Activated T-cell treated with anti-CD3 and anti-CD28 coated beads, Interleukin-2, amount 50 U/mL, for 1 hour (primary cell): Measurements from ENCODE around the gene AACS.
"Not testable (repeated sequence)": the region's sequence is repeated elsewhere in the genome, so short reads cannot be mapped to it uniquely, and the experiment has no call there.

Experiments used
- DNase-seq: peaks from one replicate; pipeline ENCODE4 v3.0.0-alpha.2; 2020

AACS gene

DNA sequence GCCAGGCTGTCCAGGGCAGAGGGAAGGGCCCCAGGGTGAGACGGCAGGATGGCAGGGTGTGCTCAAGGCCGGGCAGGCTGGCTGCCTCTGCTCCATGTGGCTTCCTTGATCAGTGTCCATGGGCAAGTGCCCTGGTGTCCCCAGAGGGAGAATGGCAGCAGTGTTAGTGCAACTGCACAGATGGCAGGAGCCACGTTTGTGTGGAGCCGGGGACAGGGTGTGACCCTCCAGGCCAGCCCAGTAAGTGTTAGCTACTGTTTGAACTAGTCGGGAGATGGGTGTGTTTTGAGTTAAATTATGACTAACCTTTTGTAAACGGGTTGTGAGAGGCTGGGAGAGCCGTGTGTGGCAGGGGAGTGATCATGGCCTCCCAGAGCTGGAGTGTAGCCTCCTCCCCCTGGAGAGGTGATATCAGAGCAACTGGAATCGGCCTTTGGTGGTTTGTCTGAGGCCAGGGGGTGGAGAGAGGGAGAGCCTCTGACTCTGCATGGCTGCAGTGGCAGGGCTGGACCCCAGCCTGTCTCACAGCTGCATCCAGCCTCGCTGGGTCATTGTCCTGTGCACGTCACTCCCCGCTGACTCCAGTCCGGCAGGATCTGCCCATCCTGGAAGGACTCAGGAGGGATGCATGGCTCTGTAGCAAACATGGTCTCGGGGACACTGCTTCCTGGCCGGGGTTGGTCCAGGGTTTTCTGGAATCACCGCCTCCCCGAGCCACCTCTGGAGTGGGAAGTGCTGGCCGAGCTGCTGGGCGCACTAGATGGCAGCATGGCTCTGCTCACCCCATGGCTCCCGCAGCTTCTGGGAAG, 27.8 kb downstream of the AACS start:
- no peak for DNase-seq

GRCh38 chr12:125093681-125094330, 28.6 kb downstream of the AACS start:
- DNase-seq: no peak

DNA sequence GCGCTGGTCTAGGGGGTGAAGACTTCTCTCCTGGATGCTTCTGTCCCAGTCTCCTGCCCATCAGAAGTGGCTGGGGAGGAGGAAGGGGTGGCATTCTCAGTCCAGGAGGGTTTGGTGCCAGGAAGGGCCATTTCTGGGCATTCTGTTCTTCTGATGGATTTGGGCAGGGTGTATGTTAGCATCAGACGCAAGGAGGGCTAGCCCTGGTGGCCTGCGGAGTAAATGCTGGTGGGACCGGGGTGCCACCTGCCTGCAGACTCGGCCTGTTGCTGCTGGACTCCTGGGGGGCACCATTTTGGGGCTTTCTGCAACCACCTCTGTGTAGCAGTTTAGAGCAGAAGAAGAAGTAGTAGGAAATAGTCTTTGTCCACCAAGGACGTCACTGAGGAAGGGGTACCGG, 31.7 kb downstream of the AACS start:
- DNase-seq: no peak

DNA sequence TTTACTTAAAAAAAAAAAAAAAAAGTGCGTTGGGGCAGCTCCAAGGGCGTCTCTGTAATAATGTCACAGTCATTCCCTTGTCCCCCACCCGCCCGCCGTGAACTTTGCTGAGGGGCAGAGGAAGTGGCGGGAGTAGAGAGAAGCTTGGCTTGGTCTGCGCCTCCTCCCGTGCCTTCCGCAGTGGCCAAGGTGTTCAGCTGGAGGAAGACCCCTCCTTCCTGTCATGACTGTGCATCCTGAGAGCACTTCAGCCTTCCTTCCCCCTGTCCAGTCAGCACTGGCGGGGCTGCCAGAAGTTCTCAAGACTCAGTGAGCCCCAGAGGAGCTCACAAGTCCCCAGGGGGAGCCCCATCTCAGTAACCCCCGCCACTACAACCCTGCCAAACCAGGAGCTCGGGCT, 32.2 kb downstream of the AACS start:
- no peak for DNase-seq

GRCh38 chr12:125098676-125099408, 33.6 kb downstream of the AACS start:
- DNase-seq: no peak

- no peak for DNase-seq
Observed at GRCh38 chr12:125099409-125099782, 34.2 kb downstream of the AACS start.

DNA sequence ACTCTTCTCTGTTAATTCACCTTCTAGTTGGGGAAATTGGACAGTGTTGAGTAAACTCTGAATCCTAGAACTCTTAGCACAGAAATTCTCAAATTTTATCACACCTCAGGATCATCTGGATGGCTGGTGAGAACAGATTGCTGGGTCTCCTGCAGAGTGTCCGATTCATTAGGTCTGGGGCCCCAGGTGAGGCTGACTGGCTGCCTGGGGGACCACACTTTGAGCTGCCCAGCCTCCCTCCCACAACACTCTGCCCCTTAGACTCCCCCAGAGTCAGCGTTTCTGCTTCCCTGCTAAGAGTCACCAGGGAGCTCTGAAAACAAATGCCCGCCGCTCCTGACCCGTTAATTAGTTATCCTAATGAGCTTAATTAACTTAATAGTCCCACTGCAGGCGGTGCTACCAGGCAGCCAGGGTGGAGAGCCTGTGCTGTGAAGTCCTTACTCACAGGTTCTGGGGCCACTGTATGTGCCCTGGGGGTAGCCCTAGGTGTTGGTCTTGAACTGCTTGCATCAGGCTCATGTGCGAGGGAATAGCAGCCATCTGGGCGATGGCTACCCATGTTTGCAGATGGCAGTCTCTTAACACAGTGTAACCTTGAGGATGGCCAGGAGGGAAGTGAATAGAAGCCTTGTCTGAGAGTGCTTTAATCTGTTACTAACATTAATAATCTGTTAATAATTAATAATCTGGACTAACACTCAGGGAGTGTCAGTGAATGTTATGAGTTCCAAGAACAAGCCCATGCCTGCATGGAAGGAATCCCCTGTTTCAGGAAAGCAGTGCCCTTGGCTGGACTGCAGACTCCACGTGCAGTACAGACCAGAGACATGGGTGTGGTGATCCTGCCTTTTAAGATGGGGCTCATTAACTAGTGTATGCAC, 35.6 kb downstream of the AACS start:
- no peak for DNase-seq

DNA sequence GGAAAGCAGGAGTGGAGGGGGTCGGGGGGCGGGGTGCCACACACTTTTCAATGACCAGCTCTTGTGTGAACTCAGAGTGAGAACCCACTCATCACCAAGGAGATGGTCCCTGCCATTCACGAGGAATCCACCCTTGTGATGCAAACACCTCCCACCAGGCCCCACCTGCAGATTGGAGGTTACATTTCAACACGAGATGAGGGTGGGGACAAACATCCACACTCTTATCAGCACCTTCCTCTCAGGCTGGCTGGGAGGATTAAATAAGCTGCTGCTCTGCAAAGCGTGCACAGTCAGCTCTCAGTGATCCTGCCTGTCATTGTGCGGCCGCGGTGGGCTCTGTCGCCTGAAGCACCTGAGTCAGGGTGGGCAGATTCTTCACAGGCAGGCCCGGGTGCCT, 39.7 kb downstream of the AACS start:
- DNase-seq: no peak

- no peak for DNase-seq
Observed at GRCh38 chr12:125105600-125105999, 40.4 kb downstream of the AACS start.

- no peak for DNase-seq
Observed at GRCh38 chr12:125110641-125111360, 45.6 kb downstream of the AACS start.

DNA sequence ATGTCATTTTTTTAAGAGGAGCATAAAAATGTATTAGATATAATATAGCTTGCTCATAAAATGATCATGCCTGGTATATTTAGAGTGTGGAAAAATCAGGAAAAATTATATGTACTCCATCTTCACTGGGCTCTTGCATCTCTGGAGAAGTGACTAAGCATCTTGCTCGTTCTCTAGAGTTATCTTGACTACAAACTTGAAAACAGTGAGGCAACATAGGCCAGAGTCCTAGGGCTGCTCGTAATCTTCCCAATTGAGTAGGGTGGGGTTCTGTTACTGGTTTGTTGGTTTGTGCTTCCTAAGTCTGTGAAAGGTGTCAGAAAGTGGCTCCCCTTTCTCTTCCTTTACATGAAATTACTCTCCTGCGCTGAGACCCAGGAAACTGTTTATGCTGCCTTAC, 46.2 kb downstream of the AACS start:
- no peak for DNase-seq

- not testable (repeated sequence) for DNase-seq
Observed at GRCh38 chr12:125112614-125113013, 47.4 kb downstream of the AACS start.

DNA sequence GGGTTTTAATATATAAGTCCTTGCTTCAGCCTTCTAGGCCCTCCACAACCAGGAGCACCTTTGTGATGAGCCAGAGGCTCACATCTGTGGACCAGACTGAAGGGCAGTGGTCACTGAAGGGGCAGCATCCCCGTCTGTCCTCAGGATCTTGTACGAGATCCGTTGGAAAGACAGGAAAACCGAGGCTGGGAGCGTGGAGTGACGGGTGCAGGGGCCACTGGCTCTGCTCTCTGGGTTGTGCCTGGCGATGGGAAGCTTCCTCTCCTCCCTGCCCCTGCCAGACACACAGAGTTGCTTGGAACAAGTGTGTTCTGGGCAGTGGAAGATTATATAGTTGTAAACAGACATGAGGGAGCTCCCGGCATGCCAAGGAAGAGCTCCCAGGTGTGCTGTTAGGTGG, 48.0 kb downstream of the AACS start:
- no peak for DNase-seq

DNA sequence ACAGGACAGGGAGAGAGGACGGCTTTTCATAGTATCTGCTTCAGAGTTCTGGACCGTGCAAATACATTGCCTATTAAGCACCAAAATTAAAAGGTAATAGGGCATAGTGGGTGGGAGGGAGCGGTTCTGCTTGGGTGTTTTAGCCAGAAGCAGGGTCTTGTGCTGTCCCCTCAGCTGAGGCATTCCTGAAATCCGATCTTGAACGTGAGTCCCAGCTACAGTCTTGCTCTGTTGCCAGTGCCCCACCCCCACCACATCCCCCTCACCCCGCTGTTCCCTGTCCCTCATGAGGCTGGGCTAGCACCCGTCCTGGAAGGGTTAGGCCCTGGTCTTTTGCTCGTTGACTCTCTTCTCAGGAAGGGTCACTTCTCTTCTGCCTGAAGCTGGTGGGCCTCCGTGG, 48.6 kb downstream of the AACS start:
- no peak for DNase-seq

DNA sequence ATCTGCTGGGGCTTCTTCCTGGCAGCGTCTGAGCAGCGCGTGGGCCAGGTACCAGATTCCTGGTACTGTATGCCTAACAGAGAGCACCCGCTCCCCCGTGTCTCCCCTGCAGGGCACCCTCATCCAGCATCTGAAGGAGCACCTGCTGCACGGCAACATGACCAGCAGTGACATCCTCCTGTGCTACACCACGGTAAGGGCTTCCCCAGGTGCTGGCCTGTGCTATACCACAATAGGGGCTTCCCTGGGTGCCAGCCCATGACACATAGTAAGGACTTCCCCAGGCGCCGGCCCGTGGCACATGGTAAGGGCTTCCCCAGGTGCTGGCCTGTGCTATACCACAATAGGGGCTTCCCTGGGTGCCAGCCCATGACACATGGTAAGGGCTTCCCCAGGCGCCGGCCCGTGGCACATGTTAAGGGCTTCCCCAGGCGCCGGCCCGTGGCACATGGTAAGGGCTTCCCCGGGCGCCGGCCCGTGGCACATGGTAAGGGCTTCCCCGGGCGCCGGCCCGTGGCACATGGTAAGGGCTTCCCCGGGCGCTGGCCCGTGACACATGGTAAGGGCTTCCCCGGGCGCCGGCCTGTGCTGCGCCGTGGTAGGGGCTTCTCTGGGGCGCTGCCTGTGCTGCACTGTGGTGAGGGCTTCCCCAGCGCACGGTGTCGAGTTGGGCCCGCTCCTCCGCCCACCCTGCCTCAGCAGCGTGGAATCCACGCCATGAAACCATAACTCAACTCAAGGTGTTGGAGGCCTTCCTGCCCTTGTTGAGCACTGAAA, 49.3 kb downstream of the AACS start:
- no peak for DNase-seq

GRCh38 chr12:125120566-125120965, 55.3 kb downstream of the AACS start:
- no peak for DNase-seq

- DNase-seq: no peak
Observed at GRCh38 chr12:125121106-125121505, 55.9 kb downstream of the AACS start.

DNA sequence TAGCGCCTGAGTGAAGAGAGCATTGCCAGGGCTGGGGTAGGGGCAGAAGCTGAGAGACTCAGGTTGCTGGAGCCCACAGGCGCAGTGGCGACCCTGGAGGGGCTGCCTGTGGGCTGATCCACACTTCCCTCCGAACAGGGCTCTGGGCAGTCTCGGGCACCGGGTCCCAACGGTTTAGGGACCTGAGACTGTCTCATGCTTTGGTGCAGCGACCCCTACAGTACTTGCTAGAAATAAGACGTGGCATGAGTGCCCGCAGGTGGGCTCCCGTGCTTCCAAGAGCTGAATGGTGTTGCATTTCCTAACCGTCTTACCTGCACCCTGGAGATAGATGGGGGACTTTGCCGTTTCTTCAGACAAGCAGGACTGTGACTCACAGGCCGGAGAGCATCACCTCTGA, 57.4 kb downstream of the AACS start:
- DNase-seq: no peak

DNA sequence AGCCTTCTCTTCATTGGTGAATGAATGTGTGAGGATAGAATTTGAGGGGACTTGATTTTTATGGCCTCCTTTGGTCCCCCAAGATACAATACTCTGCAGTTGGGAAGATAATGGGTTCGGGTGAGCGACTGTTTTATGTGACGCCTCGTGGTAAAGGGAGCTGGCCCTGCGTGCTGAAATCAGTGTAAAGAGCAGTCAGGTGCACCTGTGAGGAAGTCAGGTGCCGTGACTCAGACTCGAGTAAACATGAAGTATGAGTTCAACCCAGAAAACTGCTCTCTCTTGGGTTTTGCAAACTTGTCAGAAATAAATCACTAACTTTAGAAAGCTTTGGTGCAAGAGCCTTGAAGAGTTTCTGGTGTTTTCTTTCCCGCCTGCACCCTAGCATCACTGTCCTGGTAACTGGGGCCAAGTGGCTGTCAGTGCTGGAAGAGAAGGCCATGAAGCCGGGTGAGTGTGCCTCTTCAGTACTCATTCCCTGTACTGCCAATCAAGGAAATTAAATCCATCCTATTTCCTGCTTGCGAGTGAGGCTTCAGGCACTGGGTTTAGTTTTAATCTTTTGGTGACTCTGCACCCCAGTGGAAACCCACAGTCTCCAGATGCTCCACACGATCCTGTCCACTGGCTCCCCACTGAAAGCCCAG, 59.2 kb downstream of the AACS start:
- DNase-seq: no peak

- no peak for DNase-seq
Observed at GRCh38 chr12:125125271-125125670, 60.0 kb downstream of the AACS start.
